ENCODE measurements around the gene GFER. TPM values are rescaled to one million over a fixed set of nuclear protein-coding genes. Genes with fewer than 3 reads are reported as not detected.

The GFER gene
- total RNA-seq, 2 donors from 2014 or later, result 40.3 to 45.5 TPM

GRCh38 chr16:1964506-1965395 is 19.2 kb upstream of the GFER start, which contains the start of gene RPS2:
TSS of gene RPS2 (minus strand) at chr16:1964826. CDS start at chr16:1964625, 201 bp downstream.
- TF ChIP-seq CTCF (conservative IDR thresholded peaks at IDR 0.05), result no peak
- H3K27me3 Mint-ChIP-seq (ENCODE audit: insufficient read depth), result no peaks in the 10 kb centered on the region
- H3K4me1 ChIP-seq (ENCODE audit: control insufficient read depth, insufficient read depth, low read length), result peaks cover 2% of the 10 kb centered on the region

GRCh38 chr16:1965396-1966001 is 18.5 kb upstream of the GFER start:
- Mint-ChIP-seq H3K4me1 (peaks cover 30% of the 10 kb centered on the region), H3K4me3 (peak overlapping the region; percentile 93), H3K27ac (peak overlapping the region; percentile 93), H3K27me3 (ENCODE audit: insufficient read depth) (no peaks in the 10 kb centered on the region), H3K9me3 (no peaks in the 10 kb centered on the region), H3K36me3 (ENCODE audit: low read depth) (peaks cover 33% of the 10 kb centered on the region)
- DNase-seq, result no peak
- peak overlapping the region; percentile 78 for H3K27ac ChIP-seq (ENCODE audit: low read depth, low read length)
- peaks cover 2% of the 10 kb centered on the region for H3K4me1 ChIP-seq (ENCODE audit: control insufficient read depth, insufficient read depth, low read length)
- H3K27me3 ChIP-seq (ENCODE audit: control insufficient read depth, insufficient read depth, low read length, poor library complexity, severe bottlenecking), result no peaks in the 10 kb centered on the region
- H3K36me3 ChIP-seq (ENCODE audit: control insufficient read depth, insufficient read depth, low read length), result peaks cover 24% of the 10 kb centered on the region
- H3K9ac ChIP-seq (ENCODE audit: extremely low read depth, low read length, poor library complexity, severe bottlenecking), result peak overlapping the region; percentile 96
- H3K4me3 ChIP-seq (ENCODE audit: low read length), result peak overlapping the region; percentile 93
- no peak for TF ChIP-seq CTCF (conservative IDR thresholded peaks at IDR 0.05)
- no peaks in the 10 kb centered on the region for H3K9me3 ChIP-seq (ENCODE audit: control insufficient read depth, low read length)
- 28 to 41% methylated on average over 16 to 24 of the region's 24 CpGs for WGBS, 2 experiments (ENCODE audit: insufficient coverage in 1 of 2, insufficient read length in 1 of 2)

More at GRCh38 chr16:1964506-1965395, 19.2 kb upstream of the GFER start, which contains the start of gene RPS2:
- peak within 1 kb of the TSS; percentile 96 for H3K9ac ChIP-seq (ENCODE audit: extremely low read depth, low read length, poor library complexity, severe bottlenecking)
- H3K36me3 Mint-ChIP-seq (ENCODE audit: low read depth), result peaks cover 33% of the 10 kb centered on the region
- no peaks in the 10 kb centered on the region for H3K9me3 Mint-ChIP-seq
- peak within 1 kb of the TSS; percentile 93 for H3K27ac Mint-ChIP-seq
- H3K27ac ChIP-seq (ENCODE audit: low read depth, low read length), result peak within 1 kb of the TSS; percentile 92
- H3K27me3 ChIP-seq (ENCODE audit: control insufficient read depth, insufficient read depth, low read length, poor library complexity, severe bottlenecking), result no peaks in the 10 kb centered on the region
- peak within 1 kb of the TSS; percentile 93 for H3K4me3 ChIP-seq (ENCODE audit: low read length)
- H3K36me3 ChIP-seq (ENCODE audit: control insufficient read depth, insufficient read depth, low read length), result peaks cover 24% of the 10 kb centered on the region
- DNase-seq, result peak; percentile 99
- 0% methylated on average over 58 to 92 of the region's 97 CpGs for WGBS, 2 experiments (ENCODE audit: insufficient coverage in 1 of 2, insufficient read length in 1 of 2)
- H3K4me1 Mint-ChIP-seq, result peaks cover 35% of the 10 kb centered on the region
- no peaks in the 10 kb centered on the region for H3K9me3 ChIP-seq (ENCODE audit: control insufficient read depth, low read length)
- H3K4me3 Mint-ChIP-seq, result peak within 1 kb of the TSS; percentile 93

GRCh38 chr16:1966460-1966859 is 17.5 kb upstream of the GFER start, which contains the start of gene RNF151:
TSS of gene RNF151 (plus strand) at chr16:1966856. CDS start at chr16:1966882, 26 bp downstream.
- peak within 1 kb of the TSS; percentile 93 for H3K27ac Mint-ChIP-seq
- H3K4me3 ChIP-seq (ENCODE audit: low read length), result peak within 1 kb of the TSS; percentile 93
- H3K4me1 ChIP-seq (ENCODE audit: control insufficient read depth, insufficient read depth, low read length), result peaks cover 2% of the 10 kb centered on the region
- peak within 1 kb of the TSS; percentile 96 for H3K9ac ChIP-seq (ENCODE audit: extremely low read depth, low read length, poor library complexity, severe bottlenecking)
- H3K36me3 ChIP-seq (ENCODE audit: control insufficient read depth, insufficient read depth, low read length), result peaks cover 24% of the 10 kb centered on the region
- no peaks in the 10 kb centered on the region for H3K9me3 Mint-ChIP-seq
- H3K36me3 Mint-ChIP-seq (ENCODE audit: low read depth), result peaks cover 27% of the 10 kb centered on the region
- H3K4me3 Mint-ChIP-seq, result peak within 1 kb of the TSS; percentile 93
- H3K27ac ChIP-seq (ENCODE audit: low read depth, low read length), result no peak within 1 kb of the TSS
- no peaks in the 10 kb centered on the region for H3K27me3 ChIP-seq (ENCODE audit: control insufficient read depth, insufficient read depth, low read length, poor library complexity, severe bottlenecking)
- no peak for DNase-seq
- H3K27me3 Mint-ChIP-seq (ENCODE audit: insufficient read depth), result no peaks in the 10 kb centered on the region
- TF ChIP-seq CTCF (conservative IDR thresholded peaks at IDR 0.05), result no peak
- H3K4me1 Mint-ChIP-seq, result peaks cover 22% of the 10 kb centered on the region
- 98 to 100% methylated on average over 4 to 6 of the region's 6 CpGs for WGBS, 2 experiments (ENCODE audit: insufficient coverage in 1 of 2, insufficient read length in 1 of 2)
- no peaks in the 10 kb centered on the region for H3K9me3 ChIP-seq (ENCODE audit: control insufficient read depth, low read length)

Measured in endodermal cell (in vitro differentiated cells).